Loucy (cell line): ENCODE results near the gene HS3ST3B1.

Experiments used
- CTCF ChIP-seq: fragments of 200-600 bp; sonication (generic); conservative IDR thresholded peaks from 2 replicates; pipeline ENCODE4 v1.5.1; 2014; ENCODE audit warnings: mild to moderate bottlenecking, antibody characterized with exemption, low read length
- EZH2phosphoT487 ChIP-seq: fragments of 200-600 bp; IDR thresholded peaks from 2 replicates; pipeline ENCODE4 v1.6.1; 2018; ENCODE audit warnings: antibody characterized with exemption, mild to moderate bottlenecking, moderate library complexity, borderline replicate concordance

GRCh38 chr17:14330492-14330962 lies 29.6 kb downstream of the HS3ST3B1 start:
- TF ChIP-seq CTCF = no peak
- TF ChIP-seq EZH2phosphoT487 = no peak
